Endodermal cell (in vitro differentiated cells): ENCODE measurements around the gene SLC66A2. TPM values are rescaled to one million over a fixed set of nuclear protein-coding genes. Genes with fewer than 3 reads are reported as not detected.
A peak's percentile ranks its signal among the peaks of the same experiment; 100 is the strongest.

Experiments used
- DNase-seq: peaks from one replicate; pipeline ENCODE4 v3.0.0-alpha.2; 2017
- H3K27ac ChIP-seq: 2 replicates; pipeline ENCODE4 v1.5.1; 2013; ENCODE audit warnings: mild to moderate bottlenecking, low read depth, low read length, moderate library complexity
- H3K27me3 ChIP-seq: 2 replicates; pipeline ENCODE4 v1.6.1; 2013; ENCODE audit warnings: mild to moderate bottlenecking, low read length, moderate library complexity; ENCODE audit not compliant: insufficient read depth, control insufficient read depth, poor library complexity, severe bottlenecking
- H3K36me3 ChIP-seq: 2 replicates; pipeline ENCODE4 v1.7.0; 2013; ENCODE audit warnings: mild to moderate bottlenecking, low read length, moderate library complexity; ENCODE audit not compliant: control insufficient read depth, insufficient read depth
- H3K4me1 ChIP-seq: one replicate; pipeline ENCODE4 v1.7.0; 2013; ENCODE audit warnings: low read length; ENCODE audit not compliant: control insufficient read depth, insufficient read depth
- H3K4me3 ChIP-seq: 2 replicates; pipeline ENCODE4 v1.5.1; 2013; ENCODE audit warnings: mild to moderate bottlenecking, low read length, moderate library complexity
- H3K9ac ChIP-seq: 2 replicates; pipeline ENCODE4 v1.6.1; 2013; ENCODE audit warnings: mild to moderate bottlenecking, low read length, moderate library complexity; ENCODE audit not compliant: poor library complexity, severe bottlenecking; ENCODE audit errors: extremely low read depth
- H3K9me3 ChIP-seq: 2 replicates; pipeline ENCODE4 v1.6.1; 2013; ENCODE audit warnings: mild to moderate bottlenecking, low read length, moderate library complexity; ENCODE audit not compliant: control insufficient read depth
- H3K27ac Mint-ChIP-seq: 2 replicates; pipeline ENCODE4 v1.8.0; 2020; ENCODE audit warnings: mixed read lengths
- H3K27me3 Mint-ChIP-seq: 2 replicates; pipeline ENCODE4 v1.8.0; 2021; ENCODE audit warnings: mild to moderate bottlenecking, mixed read lengths; ENCODE audit not compliant: insufficient read depth
- H3K36me3 Mint-ChIP-seq: 2 replicates; pipeline ENCODE4 v1.8.0; 2020; ENCODE audit warnings: low read depth, mixed read lengths
- H3K4me1 Mint-ChIP-seq: 2 replicates; pipeline ENCODE4 v1.8.0; 2020; ENCODE audit warnings: mixed read lengths
- H3K4me3 Mint-ChIP-seq: 2 replicates; pipeline ENCODE4 v1.8.0; 2020; ENCODE audit warnings: mild to moderate bottlenecking, moderate library complexity, mixed read lengths
- H3K9me3 Mint-ChIP-seq: 2 replicates; pipeline ENCODE4 v1.8.0; 2020; ENCODE audit warnings: mild to moderate bottlenecking, mixed read lengths
- CTCF ChIP-seq: fragments of 200-600 bp; sonication (generic); conservative IDR thresholded peaks from 2 replicates; pipeline ENCODE4 v1.5.0; 2021; ENCODE audit warnings: antibody characterized with exemption, mild to moderate bottlenecking
- WGBS, 2 experiments: methylation state at CpG; one replicate each; pipeline versions ENCODE4 v1.1.5 to v1.1.7; 2013; ENCODE audit warnings: missing lambda C conversion rate in 2 of 2, mixed read lengths in 1 of 2; ENCODE audit not compliant: insufficient coverage in 1 of 2, insufficient read length in 1 of 2; 5-methylcytosine and 5-hydroxymethylcytosine counted together
- total RNA-seq, 2 donors: library from RNA; stranded (reverse); fragmentation: NEBNext Ultra II Directional in 1 of 2; extraction: Animal tissue kit (Norgen Biotek cat#: 25700) in 1 of 2; gene quantifications; 2 replicates in 1 of 2; 3 replicates in 1 of 2; pipeline ENCODE4 v1.2.1, GENCODE V29; 2021

Gene SLC66A2
- total RNA-seq, 2 donors from 2014 or later: 30.3 to 32.4 TPM

GRCh38 chr18:79944746-79945117 is 6.7 kb downstream of the SLC66A2 start:
- Histone ChIP-seq H3K36me3 (peaks cover 32% of the 10 kb centered on the region), H3K27me3 (no peaks in the 10 kb centered on the region), H3K9ac (no peak overlapping the region), H3K27ac (no peak overlapping the region), H3K9me3 (no peaks in the 10 kb centered on the region), H3K4me3 (no peak overlapping the region), H3K4me1 (peaks cover 11% of the 10 kb centered on the region)
- DNase-seq: no peak
- H3K27me3 Mint-ChIP-seq: peaks cover 21% of the 10 kb centered on the region
- no peak overlapping the region for H3K27ac Mint-ChIP-seq
- H3K36me3 Mint-ChIP-seq: peaks cover 37% of the 10 kb centered on the region
- H3K9me3 Mint-ChIP-seq: no peaks in the 10 kb centered on the region
- 60% methylated on average over 1 of the region's 3 CpGs; no CpG with 5 or more reads in 1 of the 2 experiments for WGBS, 2 experiments
- no peak overlapping the region for H3K4me3 Mint-ChIP-seq
- no peak for TF ChIP-seq CTCF
- H3K4me1 Mint-ChIP-seq: peaks cover 20% of the 10 kb centered on the region

GRCh38 chr18:79944126-79944731 is 7.2 kb downstream of the SLC66A2 start:
- Histone ChIP-seq H3K27ac (no peak overlapping the region), H3K4me1 (peaks cover 11% of the 10 kb centered on the region), H3K27me3 (no peaks in the 10 kb centered on the region), H3K9me3 (no peaks in the 10 kb centered on the region), H3K4me3 (no peak overlapping the region), H3K9ac (no peak overlapping the region), H3K36me3 (peaks cover 32% of the 10 kb centered on the region)
- peak; percentile 52 for DNase-seq
- 85% methylated on average over 8 to 11 of the region's 11 CpGs for WGBS, 2 experiments
- Mint-ChIP-seq H3K27me3 (peaks cover 16% of the 10 kb centered on the region), H3K9me3 (no peaks in the 10 kb centered on the region), H3K4me3 (no peak overlapping the region), H3K36me3 (peaks cover 38% of the 10 kb centered on the region), H3K27ac (no peak overlapping the region), H3K4me1 (peaks cover 20% of the 10 kb centered on the region)
- no peak for TF ChIP-seq CTCF

- 91 to 95% methylated on average over 11 to 20 of the region's 20 CpGs for WGBS, 2 experiments
- Mint-ChIP-seq H3K36me3 (peaks cover 37% of the 10 kb centered on the region), H3K27me3 (peaks cover 10% of the 10 kb centered on the region), H3K4me3 (no peak overlapping the region), H3K9me3 (no peaks in the 10 kb centered on the region), H3K4me1 (peaks cover 20% of the 10 kb centered on the region), H3K27ac (no peak overlapping the region)
- Histone ChIP-seq H3K36me3 (peaks cover 26% of the 10 kb centered on the region), H3K4me1 (peaks cover 11% of the 10 kb centered on the region), H3K27me3 (no peaks in the 10 kb centered on the region), H3K9me3 (no peaks in the 10 kb centered on the region), H3K4me3 (no peak overlapping the region), H3K9ac (no peak overlapping the region), H3K27ac (no peak overlapping the region)
- DNase-seq: no peak
- no peak for TF ChIP-seq CTCF
Observed at GRCh38 chr18:79943608-79944125, 7.8 kb downstream of the SLC66A2 start.
